ENCODE results near the gene USP21. TPM values are rescaled to one million over a fixed set of nuclear protein-coding genes. Genes with fewer than 3 reads are reported as not detected.
A peak's percentile ranks its signal among the peaks of the same experiment; 100 is the strongest.

The USP21 gene
- total and polyA plus RNA-seq, 2 of the 4 experiments (the other 2 are of a cell fraction), result 6.3 to 23.8 TPM

GRCh38 chr1:161132410-161133219 is 26.7 kb upstream of the USP21 start, which contains the start of gene DEDD:
Gene DEDD (minus strand): TSS chr1:161132667. CDS start chr1:161124462, 8,205 bp downstream.
- intact Hi-C loops (cut with micrococcal nuclease), result loop anchor here (1.0 kb wide), 1 partner anchor 14 kb away; the partner anchor contains the start of genes NIT1 and PFDN2
- peak within 1 kb of the TSS; percentile 40; the same call in 1 of the 2 replicates for H2BK20ac ChIP-seq (ENCODE audit: low read depth, low read length)
- H3K27me3 ChIP-seq (ENCODE audit: control insufficient read depth, insufficient read depth, low read length), result no peaks in the 10 kb centered on the region
- H3K56ac ChIP-seq (ENCODE audit: extremely low read depth, insufficient read depth, low read length), result peak within 1 kb of the TSS; percentile 92
- H3K4me2 ChIP-seq (ENCODE audit: low read depth, low read length), result peak within 1 kb of the TSS; percentile 98
- DNase-seq, result peak; percentile 96
- peak within 1 kb of the TSS; percentile 90 for H2AK5ac ChIP-seq (ENCODE audit: low read depth, low read length)
- ChIA-PET CTCF (no interaction called here), POLR2A (ENCODE audit: unreplicated experiment) (interaction anchor here (0.6 to 1.5 kb wide), 3 partner anchors 9 to 93 kb away, joined by 6 to 9 read pairs (median 8); partner anchors contain the start of genes NIT1 and PFDN2)
- peak within 1 kb of the TSS; percentile 90 for H3K27ac ChIP-seq (ENCODE audit: insufficient read depth, low read length)
- H2BK120ac ChIP-seq (ENCODE audit: low read depth, low read length), result peak within 1 kb of the TSS; percentile 63
- peak within 1 kb of the TSS; percentile 78; the same call in 2 of the 3 replicates for H2BK15ac ChIP-seq (ENCODE audit: low read depth, low read length)
- dilution Hi-C loops (cut with HindIII; ENCODE audit: low sequenced_read_pairs, unreplicated experiment), result no loop called here
- no TSS peak for BruUV-seq (replicated peaks)
- peak within 1 kb of the TSS; percentile 87 for H2BK5ac ChIP-seq (ENCODE audit: low read depth, low read length, poor library complexity, severe bottlenecking)
- peak within 1 kb of the TSS; percentile 91 for H2AFZ ChIP-seq (replicated peaks; ENCODE audit: low read length, poor library complexity)
- ATAC-seq (ENCODE audit: low read depth), result peak; percentile 91
- peak within 1 kb of the TSS; percentile 80 for H4K5ac ChIP-seq (ENCODE audit: low read depth, low read length)
- peaks cover 5% of the 10 kb centered on the region for H3K9me1 ChIP-seq (ENCODE audit: insufficient read depth, low read length)
- H4K8ac ChIP-seq (ENCODE audit: low read depth in 2 of 2, low read length in 2 of 2), result peak within 1 kb of the TSS; percentile 86 to 93
- H3K9me3 ChIP-seq (ENCODE audit: control insufficient read depth, insufficient read depth, low read length), result no peaks in the 10 kb centered on the region
- peaks cover 22 to 83% of the 10 kb centered on the region in 2 experiments for H3K79me1 ChIP-seq (ENCODE audit: low read depth in 1 of 2, low read length in 2 of 2)
- H2AK9ac ChIP-seq (replicated peaks; ENCODE audit: low read depth, low read length, poor library complexity), result peak within 1 kb of the TSS; percentile 99
- peak within 1 kb of the TSS; percentile 93 for H3K9ac ChIP-seq (ENCODE audit: low read depth, low read length)
- H4K20me1 ChIP-seq (ENCODE audit: insufficient read depth, low read length), result no peaks in the 10 kb centered on the region
- peak within 1 kb of the TSS; percentile 99 for H3K23ac ChIP-seq (ENCODE audit: low read depth, low read length)
- H3K18ac ChIP-seq (ENCODE audit: low read depth, low read length), result peak within 1 kb of the TSS; percentile 80
- peak within 1 kb of the TSS; percentile 88 for H3K14ac ChIP-seq (replicated peaks; ENCODE audit: low read depth, low read length)
- peak within 1 kb of the TSS; percentile 97 for H3K4ac ChIP-seq (ENCODE audit: low read depth, low read length)
- peaks cover 12% of the 10 kb centered on the region for H3K36me3 ChIP-seq (ENCODE audit: control insufficient read depth, insufficient read depth, low read length)
- peak within 1 kb of the TSS; percentile 72 for H3K4me3 ChIP-seq (ENCODE audit: insufficient read depth, low read depth, low read length)
- 0% methylated on average over 20 of the region's 68 CpGs; no CpG with 5 or more reads in 1 of the 2 experiments for WGBS, 2 experiments (ENCODE audit: extremely low coverage in 2 of 2, insufficient read length in 1 of 2)
- H3K4me1 ChIP-seq (ENCODE audit: control insufficient read depth, insufficient read depth, low read length), result no peaks in the 10 kb centered on the region; the same call in 1 of the 2 replicates
- peak within 1 kb of the TSS; percentile 94 for H4K91ac ChIP-seq (ENCODE audit: insufficient read depth, low read depth, low read length)
- in situ Hi-C loops (cut with MboI; ENCODE audit: low sequenced_read_pairs), result no loop called here
- TF ChIP-seq SMC3 (IDR thresholded peaks at IDR 0.05; ENCODE audit: low read depth, low read length), result no peak
- no peak for TF ChIP-seq RFX5 (IDR thresholded peaks at IDR 0.05; ENCODE audit: low read depth, low read length)
- no peak for TF ChIP-seq ELK1 (IDR thresholded peaks at IDR 0.05; ENCODE audit: borderline replicate concordance, low read depth, low read length)
- no peak for TF ChIP-seq MAFK (IDR thresholded peaks at IDR 0.05; ENCODE audit: low read depth, low read length)
- 0 out of 2 replicates have a peak, but pooled peaks have one; percentile 1 for TF ChIP-seq BHLHE40 (IDR thresholded peaks at IDR 0.05; ENCODE audit: low read depth, low read length)
- no peak for TF ChIP-seq POLR2A (IDR thresholded peaks at IDR 0.05; ENCODE audit: low read depth, low read length)
- TF ChIP-seq RCOR1 (IDR thresholded peaks at IDR 0.05; ENCODE audit: insufficient replicate concordance, low read length), result no peak
- no peak for TF ChIP-seq USF2 (IDR thresholded peaks at IDR 0.05; ENCODE audit: low read depth, low read length)
- no peak; the same call in 1 of the 2 replicates for TF ChIP-seq CTCF (conservative IDR thresholded peaks at IDR 0.05; ENCODE audit: low read depth, low read length)
- no peak for TF ChIP-seq NFE2L2 (IDR thresholded peaks at IDR 0.05; ENCODE audit: low read depth, low read length)
- TF ChIP-seq MAZ (IDR thresholded peaks at IDR 0.05; ENCODE audit: borderline replicate concordance, low read depth, low read length), result peak; percentile 89; the same call in 1 of the 2 replicates
- TF ChIP-seq RAD21 (IDR thresholded peaks at IDR 0.05; ENCODE audit: low read length), result no peak
- TF ChIP-seq CEBPB (IDR thresholded peaks at IDR 0.05; ENCODE audit: low read depth, low read length), result no peak

All from IMR-90 (cell line).